NCI-H1436 (cell line): ENCODE results near the gene CNDP2.
A peak's percentile ranks its signal among the peaks of the same experiment; 100 is the strongest.

Experiments
- DNase-seq: peaks from one replicate; lab custom pipeline; 2025; lab: John Stamatoyannopoulos, UW

CNDP2 gene

DNA sequence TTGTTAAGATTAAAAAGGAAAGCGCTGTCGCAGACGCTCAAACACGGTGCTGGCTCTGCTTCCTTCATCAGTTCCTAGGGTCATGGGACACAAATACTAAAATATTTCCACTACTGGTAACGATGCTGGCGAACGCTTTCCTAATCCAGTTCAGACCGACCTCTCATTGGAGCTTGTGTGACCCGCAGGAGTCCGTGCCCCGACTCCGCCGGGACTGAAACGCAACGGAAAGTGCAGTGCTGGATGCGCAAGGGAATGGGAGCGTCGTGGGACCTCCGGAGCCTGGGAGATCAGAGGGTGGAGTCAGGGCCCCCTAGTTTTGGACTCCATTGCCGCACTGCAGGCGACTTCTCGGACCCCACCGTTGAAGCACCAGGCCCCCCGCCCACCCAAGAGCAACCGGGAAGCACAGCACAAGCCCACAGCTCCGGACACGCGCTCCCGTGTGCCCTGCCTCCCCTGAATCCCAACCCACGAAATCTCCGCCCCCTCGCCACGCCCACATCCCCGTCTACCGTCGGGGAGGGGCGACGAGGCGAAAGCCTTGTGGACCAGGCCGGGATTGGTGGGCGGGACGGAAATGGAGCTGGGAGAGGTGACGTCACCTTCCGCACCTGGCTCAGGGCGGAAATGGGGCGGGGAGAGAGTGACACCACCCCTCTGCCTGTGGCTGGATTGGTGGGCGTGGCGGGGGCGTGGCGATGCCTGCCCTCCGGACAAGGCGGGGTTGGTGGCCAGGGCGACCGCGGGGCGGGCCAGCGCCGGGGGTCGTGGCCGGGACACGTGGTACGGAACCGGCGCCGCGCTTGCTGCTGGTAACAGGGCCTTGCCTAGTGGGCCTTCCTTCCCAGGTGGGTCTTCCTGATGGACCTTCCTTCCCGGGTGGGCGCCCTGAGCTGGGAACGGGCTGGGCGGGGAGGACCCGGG, at the start of gene CNDP2:
CNDP2 (plus strand) TSS at position 783 of the 927 bp plus-strand sequence. CDS start 3,611 bp downstream, outside the sequence.
- peak; percentile 98 for DNase-seq

DNA sequence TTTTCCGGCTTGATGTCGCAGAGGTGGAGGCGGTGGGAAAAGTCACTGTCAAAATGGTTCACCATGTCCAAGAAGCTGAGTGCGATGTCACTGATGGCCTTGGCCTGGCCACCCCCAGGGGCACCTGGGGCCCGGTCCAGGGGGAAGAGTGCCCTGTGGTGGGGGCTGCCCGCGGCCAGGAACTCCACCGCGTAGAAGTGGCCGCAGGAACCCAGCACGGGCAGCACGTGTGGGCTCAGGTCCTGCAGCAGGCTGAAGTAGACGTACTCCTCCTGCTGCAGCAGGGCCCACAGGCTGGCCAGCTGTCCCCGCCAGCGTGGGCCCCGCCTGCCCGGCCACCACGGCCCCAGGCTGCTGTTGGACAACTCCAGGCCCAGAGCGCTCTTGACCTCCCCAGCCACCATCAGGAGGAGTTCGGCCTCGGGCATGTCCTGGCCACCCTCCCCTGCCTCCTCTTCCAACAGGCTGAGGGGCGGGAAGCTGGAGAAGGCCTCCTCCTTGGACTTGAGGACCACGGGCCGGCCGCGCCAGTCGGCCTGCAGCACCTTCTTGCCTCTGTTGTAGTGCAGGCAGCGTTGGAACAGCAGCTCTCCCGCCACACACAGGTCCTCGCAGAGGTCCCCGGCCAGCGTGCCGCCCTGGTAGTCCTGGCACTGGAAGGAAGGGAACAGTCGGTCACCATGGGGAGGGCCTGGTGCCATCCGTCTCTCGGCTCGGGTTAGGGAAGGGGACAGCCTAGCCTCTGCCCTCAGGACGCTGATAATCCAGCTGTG, 49.3 kb upstream of the CNDP2 start:
- DNase-seq: no peak

DNA sequence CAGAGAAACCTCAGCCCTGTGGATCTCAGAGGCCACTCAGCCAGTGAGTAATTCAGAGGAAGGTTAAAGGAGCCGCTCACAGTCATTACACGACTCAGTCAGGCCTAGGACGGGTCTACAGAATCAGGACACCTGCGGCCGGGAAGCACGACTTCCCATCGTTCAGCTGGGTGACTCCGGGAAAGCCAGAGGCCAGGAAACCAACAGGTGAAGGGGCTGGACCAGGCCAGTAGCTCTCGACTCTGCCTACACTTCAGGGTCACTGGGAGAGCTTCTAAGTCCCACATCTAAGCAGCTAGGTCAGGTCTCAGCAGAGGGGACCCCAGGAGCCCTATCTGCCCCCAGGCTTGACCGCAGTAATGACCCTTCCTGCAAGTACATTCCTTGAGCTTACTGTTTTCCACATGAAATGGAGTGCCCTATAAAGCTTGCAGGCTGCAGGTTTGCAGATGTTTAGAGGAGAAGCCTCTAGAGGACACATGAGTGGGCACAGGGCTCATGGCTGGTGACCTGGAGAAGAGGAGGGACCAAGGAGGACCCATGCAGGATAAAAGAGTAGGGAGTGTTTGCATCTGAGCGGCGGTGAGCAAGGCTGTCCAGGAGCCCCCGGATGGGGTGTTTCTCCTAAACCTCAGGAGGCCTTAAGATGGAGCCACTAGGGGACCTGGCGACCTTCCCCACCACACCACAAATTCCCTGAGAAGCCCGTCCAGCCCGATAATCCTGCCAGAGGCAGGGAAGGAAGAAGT, 48.6 kb upstream of the CNDP2 start:
- no peak for DNase-seq

DNA sequence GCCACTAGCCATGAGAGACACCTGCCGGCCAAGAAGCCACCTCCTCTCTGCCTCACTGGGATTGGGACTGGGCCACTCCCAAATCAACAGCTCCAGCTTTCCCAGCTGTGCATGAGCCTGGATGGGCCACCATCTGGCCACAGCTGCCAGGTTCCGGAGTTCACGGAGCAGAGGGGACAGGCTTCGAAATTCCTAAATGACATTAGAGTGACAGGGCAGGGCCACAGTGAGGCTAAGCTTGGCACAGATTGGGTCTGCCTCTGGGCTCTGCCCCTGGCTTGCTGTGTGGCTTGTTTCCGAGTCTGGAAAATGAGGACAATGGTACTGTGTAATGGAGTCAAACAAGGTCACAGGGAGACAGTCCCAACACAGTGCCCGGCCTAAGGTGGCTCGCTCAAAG, 45.5 kb upstream of the CNDP2 start:
- DNase-seq: no peak

DNA sequence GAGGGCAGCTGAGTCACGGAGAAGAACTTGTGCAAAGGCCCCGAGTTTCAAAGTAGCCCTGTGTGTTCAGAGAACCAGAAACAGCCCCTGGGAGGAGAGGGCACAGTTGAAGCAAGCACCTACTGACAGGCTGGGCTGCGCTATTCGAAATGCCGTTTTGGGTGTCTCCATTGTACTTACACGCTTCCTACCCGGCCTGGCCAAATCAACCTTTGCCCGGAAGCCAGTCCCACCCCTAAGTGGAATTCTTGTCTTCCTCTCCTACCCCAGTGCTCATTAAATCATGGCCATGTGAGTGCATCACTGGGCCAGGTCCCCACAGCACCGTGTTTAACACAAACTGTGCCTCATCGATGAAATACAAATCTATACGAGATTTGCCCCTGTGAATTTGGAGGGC, 45.0 kb upstream of the CNDP2 start:
- DNase-seq: no peak

DNA sequence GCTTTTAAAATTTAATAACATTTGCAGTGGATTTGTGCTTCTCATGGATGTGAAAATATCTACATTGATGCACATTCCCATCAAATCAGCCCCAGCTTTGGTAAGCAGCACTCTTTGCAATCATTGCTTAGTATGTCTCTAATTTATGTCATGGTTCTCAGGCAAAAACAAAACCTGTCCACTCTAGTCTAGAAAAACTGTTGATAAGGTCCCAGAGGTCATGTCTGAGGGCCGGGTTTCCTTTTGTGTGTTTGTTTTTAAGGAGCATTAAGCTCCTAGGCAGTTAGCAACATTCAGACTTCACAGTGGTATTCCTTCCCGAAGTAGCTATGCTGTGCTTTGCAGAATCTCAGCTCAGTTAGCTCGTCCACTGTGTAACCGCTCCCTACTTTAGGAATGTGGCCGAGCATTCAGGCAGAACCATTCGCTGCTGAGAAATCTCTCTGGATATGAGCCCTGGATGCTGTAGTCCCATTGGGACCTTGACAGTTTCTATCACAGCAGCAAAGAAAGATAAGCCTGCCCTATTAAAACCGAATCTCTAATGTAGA, 43.1 kb upstream of the CNDP2 start:
- DNase-seq: no peak

DNA sequence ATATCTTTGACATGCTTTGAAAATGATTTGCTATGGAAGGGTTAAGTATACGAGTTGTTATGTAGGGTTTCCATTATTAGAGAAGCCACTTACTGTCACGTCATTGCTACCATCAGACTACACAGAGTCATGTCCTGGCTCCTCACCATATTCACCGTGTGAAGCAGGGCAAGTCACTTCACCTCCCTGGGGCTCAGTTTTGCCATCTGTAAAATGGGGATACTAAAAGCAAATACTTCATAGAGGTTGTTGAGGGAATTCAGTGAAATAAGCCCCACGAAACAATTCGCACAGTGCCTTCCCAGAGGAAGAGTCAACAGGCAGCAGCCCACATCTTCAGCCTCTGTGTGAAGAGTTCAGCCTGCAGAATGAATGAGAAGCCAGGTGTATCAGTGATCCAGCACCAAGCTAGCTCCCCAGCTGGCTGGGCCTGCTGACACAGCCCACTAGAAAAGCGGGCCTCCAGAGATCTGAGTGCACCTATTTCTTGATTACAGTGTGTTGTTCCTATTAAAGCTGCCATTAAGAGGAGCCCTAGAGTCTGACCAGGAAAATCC, 42.4 kb upstream of the CNDP2 start:
- no peak for DNase-seq

DNA sequence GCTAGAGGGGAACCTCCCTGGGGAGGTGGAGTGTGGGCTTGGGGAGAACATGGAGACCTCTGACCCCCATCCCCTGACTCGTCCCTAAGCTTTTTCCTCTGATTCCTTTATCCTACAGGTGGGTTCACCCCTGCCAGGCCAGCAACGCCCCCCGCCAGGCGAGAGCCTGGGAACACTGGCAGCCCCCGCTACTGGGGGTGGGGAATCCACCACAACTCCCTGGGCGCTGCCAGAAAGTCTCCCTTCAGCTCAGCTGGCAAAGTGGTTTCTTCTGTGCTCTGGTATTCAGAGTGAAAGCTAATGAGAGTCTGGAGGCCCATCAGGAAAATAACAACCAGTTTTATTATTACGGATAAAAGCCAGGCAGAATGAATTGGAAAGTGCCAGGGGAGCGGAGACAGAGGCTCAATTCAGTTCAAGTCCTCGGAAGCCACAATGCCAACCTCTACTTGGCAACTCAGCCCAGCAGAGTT, 41.8 kb upstream of the CNDP2 start:
- DNase-seq: no peak

DNA sequence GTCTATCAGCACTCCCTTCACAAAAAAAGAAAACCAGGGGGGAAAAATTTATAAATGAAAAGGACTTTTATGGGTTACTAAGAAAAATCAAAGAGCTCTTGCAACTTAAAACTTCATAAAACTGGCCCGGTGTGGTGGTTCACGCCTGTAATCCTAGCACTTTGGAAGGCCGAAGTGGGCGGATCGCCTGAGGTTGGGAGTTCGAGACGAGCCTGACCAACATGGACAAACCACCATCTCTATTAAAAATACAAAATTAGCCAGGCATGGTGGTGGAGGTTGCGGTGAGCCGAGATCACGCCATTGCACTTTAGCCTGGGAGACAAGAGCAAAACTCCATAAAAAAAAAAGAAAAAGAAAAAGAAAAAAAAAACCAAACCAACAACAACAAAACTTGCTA, 40.8 kb upstream of the CNDP2 start:
- DNase-seq: no peak

DNA sequence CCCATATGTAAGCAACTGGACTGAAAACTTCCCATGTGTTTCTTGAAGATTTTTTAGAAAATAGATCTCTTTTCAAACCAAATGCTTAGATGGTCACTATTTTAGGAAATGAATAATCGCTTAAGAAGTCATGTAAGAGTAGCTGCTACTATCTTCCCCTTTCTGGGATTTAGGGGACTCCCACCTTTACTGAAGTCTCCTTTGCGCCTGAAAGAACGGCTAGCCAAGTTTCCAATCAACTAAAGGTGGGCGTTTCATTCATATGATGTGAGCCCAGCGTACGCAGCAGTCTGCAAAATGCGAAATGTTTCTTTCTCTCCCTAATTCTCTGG, 40.2 kb upstream of the CNDP2 start:
- no peak for DNase-seq

DNA sequence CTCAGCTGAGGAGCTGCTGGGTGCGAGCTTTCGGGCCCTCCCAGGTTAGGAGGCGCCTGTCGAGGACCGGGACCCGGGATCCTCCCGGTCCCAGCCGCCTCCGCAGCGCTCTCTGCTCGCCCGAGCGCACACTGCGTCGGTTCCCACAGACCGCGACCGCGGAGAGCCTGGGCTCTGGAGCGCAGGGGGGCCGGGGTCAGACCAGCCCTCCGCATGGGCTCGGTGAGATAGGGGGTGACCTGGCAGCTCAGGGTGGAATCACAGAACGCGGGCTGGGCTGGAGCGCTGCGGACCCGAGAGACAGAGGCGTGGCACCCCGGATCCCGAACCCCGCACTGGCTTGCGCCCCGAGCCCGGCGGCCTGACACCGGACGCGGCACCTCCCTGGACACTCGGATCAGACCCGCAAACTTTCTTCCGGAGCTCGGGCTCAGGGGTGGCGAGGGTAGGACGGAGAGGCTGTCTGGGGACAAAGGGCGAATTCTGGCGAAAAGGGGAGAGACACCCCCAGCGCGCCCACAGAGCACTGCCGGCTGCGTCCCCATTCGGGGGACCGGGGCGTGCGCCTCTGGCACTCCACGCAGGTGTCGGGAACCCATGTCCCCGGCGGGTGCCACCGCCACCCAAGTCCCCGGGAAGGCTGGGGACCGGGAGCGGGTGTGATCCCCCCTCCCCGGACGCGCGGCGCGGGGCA, 39.7 kb upstream of the CNDP2 start:
- no peak for DNase-seq

DNA sequence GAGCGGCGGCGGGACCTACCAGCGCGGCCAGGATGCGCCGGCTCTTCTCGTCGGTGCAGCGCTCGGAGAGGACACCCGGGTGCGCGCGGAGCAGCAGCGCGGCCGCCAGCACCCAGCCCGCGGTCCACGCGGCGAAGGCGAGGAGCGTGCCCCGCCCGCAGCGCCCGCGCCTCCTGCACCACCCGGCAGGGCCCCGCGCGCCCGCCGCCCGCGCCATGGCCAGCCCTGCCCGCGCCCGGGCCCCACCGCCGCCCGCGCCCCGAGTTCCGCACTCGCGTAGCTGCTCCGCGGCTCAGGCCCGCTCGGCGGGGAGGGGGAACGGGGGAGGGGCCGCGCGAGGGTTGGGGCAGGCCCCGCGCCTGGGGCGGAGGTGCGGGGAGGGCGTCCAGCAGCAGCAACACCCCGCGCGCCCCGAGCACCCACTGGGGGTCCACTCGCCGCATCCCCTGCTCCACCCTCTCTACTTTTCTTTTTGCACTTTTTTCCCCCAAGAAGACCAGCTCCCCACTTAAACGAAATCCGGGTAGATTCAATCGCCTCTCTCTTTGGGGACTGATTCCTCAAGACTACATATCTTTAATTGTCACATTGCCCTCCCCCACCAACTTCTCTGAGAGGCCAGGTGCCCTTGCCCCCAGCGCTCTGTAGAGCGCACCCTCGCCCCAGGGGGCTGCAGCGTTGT, 39.0 kb upstream of the CNDP2 start, which contains the start of gene DIPK1C:
DIPK1C (minus strand) TSS at position 266 of the 682 bp plus-strand sequence; CDS start at position 217, 49 bp downstream.
- no peak for DNase-seq

DNA sequence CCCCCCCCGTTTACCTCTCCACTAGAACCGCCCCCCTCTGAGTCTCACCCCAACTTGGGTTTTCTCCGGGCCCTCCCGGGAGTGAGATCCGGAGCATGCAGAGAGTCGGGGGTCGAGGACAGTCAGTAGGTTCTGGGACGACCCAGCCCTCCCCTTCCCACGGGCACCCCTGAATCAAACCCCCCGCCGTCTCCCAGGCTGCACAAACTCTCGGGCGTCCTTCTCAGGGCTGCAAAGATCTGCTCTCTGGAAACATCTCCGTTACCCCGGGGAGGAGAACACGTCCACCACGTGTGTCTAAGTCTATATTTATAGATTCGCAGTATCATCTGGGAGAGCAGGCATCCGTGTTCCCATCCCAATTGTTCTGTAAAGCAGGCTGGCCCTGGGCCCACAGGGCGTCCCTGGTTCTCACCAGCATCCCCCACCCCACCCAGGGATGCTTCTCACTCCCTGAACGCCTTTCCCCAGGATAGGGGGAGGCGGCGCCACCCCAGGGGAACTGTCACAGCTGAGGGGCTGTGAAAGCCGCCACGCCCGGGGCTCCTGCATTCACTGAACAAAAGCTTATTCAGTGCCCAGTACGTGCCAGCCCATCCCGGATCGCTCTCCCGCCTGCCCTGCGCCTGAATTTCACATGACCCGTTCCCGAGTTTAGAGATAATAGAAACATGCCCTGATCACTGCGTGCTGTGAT, 38.3 kb upstream of the CNDP2 start:
- no peak for DNase-seq

DNA sequence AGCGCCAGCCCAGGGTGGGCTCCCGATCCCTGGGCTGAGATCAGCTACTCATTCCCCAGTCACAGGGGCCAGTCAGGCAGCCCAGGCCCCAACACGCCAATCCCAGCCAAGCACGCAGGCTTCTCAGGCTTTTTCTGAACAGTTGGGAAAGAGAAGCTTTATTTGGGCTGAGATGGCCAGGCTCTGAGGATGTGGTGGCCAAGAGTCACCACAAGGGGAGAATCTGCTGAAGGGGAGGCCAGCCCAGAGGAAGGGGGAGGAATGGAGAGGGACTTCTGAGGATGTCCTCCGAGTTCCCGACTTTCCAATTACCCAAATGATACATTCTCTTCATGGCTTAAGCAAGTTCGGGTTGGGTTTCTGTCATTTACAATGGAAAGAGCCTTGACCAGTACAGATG, 36.3 kb upstream of the CNDP2 start:
- no peak for DNase-seq

DNA sequence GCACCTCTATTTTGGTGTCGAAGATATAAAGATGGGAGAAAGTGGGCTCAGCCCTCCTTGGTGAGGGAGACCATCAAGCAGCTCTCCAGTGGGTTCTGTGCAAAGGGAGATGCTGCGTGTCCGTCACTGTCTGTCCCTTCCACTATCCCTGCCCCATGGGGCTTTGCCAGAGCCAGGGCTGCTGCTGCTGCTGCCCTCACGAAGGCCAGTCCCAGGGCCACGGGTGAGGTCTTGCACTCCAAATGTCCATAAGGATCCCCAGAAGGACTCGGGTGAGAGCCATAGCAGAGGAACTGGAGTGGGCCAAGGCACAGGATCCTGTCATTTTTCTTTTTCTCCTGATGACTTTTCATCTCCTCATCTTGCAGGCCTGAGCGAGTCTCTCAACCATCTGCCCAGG, 35.3 kb upstream of the CNDP2 start:
- DNase-seq: no peak

DNA sequence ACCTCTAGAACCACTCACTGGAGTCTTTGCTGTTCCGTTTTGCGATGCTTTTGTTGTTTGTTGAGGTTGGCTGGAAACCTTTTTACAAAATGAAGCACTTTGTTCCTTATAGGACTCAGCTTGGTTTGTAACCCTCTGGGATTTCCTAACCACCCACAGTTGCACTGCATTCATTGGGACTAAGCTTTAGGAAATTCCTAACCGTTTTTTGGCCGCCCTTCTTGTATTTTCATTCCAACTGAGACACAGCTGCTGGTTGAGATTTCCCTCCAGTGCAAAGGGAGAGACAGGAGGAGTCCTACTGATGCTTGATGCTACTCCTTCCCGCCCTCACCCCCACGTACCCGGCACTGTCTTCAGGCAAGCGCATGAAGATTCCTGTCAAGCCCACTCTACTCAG, 32.9 kb upstream of the CNDP2 start:
- DNase-seq: no peak

DNA sequence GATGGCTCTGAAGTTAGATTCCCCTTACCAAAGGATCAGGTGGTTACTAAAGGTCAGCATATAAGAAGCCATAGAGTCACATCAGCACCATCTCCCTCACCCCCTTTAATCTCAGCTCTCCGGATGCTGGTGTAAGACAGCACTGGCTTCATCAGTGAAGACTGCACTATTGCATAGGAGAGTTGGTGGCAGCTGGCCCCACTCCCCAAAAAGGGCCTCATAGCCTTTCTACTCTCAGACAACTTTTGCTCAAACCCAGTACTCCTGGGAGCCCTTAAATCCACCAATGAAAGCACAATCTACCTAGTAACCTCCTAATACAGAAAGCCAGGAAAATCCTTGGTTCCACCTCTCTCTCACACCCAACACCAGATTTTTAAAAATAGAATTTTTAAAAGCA, 32.2 kb upstream of the CNDP2 start:
- DNase-seq: no peak

DNA sequence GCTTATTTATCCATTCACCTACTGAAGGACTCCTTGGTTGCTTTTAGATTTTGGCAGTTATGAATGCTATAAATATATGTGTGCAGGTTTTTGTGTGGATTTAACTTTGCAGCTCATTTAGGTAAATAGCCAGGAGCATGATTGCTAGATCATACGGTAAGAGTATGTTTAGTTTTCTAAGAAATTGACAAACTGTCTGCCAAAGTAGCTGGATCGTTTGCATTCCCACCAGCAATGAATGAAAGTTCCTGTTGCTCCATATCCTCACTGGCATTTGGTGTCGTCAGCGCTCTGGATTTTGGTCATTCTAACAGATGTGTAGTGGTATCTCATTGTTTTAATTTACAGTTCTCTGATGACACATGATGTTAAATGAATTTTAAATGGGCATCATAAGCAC, 30.4 kb upstream of the CNDP2 start:
- no peak for DNase-seq

DNA sequence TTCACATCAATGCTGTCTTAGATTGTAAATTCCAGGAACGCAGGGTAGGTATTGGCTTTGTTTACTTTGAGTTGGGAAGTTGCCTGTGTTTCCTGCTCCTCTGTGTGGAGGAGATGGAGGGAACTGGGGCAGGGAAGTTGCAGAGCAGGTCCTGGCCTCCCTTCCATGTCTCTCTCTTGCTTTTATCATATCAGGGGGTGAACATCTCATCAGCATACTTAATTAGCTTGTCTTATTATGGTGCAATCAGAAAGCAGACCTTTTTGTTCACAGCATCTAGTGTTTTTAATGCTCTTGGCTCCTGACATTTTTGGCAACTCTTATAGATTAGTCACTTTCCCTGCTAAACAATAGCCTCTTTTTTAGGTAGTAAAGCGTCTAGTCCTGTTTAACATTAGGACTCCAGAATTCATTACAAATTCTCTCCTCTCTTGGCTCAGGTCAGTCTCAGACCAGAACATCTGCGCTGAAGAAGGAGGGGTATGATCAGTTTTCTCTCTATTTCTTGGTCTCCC, 27.6 kb upstream of the CNDP2 start:
- no peak for DNase-seq

DNA sequence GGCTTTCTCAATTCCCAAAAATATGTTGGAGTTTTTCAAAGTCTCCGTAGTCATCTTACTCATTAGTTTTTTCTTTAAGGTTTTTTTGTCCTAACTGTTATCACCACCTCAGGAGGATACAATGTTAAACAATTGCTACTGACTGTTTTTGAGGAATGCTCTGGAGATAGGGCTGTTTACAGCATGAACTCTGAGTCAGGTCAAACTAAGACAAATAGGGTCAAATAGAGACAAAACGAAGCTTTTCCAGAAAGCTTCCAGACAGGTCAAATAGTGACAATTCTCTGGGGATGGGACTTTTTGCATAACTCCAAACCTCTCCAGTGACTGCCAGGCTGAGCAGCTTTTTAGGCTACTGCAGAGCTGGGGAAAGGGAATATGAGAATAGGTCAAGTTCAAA, 23.9 kb upstream of the CNDP2 start:
- DNase-seq: no peak
